Globus pallidus (tissue), 1 donor: Measurements from ENCODE around the gene SPATA33.
"Not testable (repeated sequence)": the region's sequence is repeated elsewhere in the genome, so short reads cannot be mapped to it uniquely, and the experiment has no call there.

Experiments used
- DNase-seq: peaks from one replicate; pipeline ENCODE4 v3.0.0-alpha.2; 2015; ENCODE audit warnings: low spot score

The SPATA33 gene

GRCh38 chr16:89664238-89664637 is 6.6 kb downstream of the SPATA33 start:
- not testable (repeated sequence) for DNase-seq

GRCh38 chr16:89667000-89667399 is 9.4 kb downstream of the SPATA33 start:
- DNase-seq, result not testable (repeated sequence)

- DNase-seq, result no peak
Measured at GRCh38 chr16:89667633-89668032, 10.0 kb downstream of the SPATA33 start.

GRCh38 chr16:89668790-89669158 is 11.1 kb downstream of the SPATA33 start:
- no peak for DNase-seq

- no peak for DNase-seq
Measured at GRCh38 chr16:89669755-89670154, 12.1 kb downstream of the SPATA33 start.

GRCh38 chr16:89670496-89671431 is 13.1 kb downstream of the SPATA33 start:
- DNase-seq, result no peak

GRCh38 chr16:89671565-89671964 is 13.9 kb downstream of the SPATA33 start:
- not testable (repeated sequence) for DNase-seq

GRCh38 chr16:89672177-89672941 is 14.7 kb downstream of the SPATA33 start:
- DNase-seq, result no peak

GRCh38 chr16:89678258-89678657 is 20.6 kb downstream of the SPATA33 start:
- DNase-seq, result no peak

- no peak for DNase-seq
Measured at GRCh38 chr16:89685916-89686315, 28.3 kb downstream of the SPATA33 start.

GRCh38 chr16:89686520-89687091 is 29.0 kb downstream of the SPATA33 start, which contains the start of gene CDK10:
CDK10 (plus strand) TSS chr16:89686689; CDS start chr16:89686711, 22 bp downstream.
- peak; percentile 83 for DNase-seq

- no peak for DNase-seq
Measured at GRCh38 chr16:89687092-89687940, 29.7 kb downstream of the SPATA33 start.

GRCh38 chr16:89688395-89688794 is 30.8 kb downstream of the SPATA33 start:
- no peak for DNase-seq

- no peak for DNase-seq
Measured at GRCh38 chr16:89689142-89689541, 31.5 kb downstream of the SPATA33 start.

GRCh38 chr16:89689621-89690020 is 32.0 kb downstream of the SPATA33 start:
- DNase-seq, result not testable (repeated sequence)

- no peak for DNase-seq
Measured at GRCh38 chr16:89690392-89690901, 32.8 kb downstream of the SPATA33 start.

GRCh38 chr16:89691231-89691985 is 33.8 kb downstream of the SPATA33 start:
- DNase-seq, result no peak

- no peak for DNase-seq
Measured at GRCh38 chr16:89691986-89692569, 34.4 kb downstream of the SPATA33 start.

- DNase-seq, result no peak
Measured at GRCh38 chr16:89693289-89693731, 35.7 kb downstream of the SPATA33 start.
